NT2/D1 (cell line): ENCODE data around the gene RAD50.

Source experiments
- DNase-seq: peaks from one replicate; pipeline ENCODE4 v3.0.0-alpha.2; 2011; ENCODE audit warnings: low read depth, low spot score
- H3K27me3 ChIP-seq: 2 replicates; pipeline ENCODE4 v1.6.0; 2011; ENCODE audit warnings: mild to moderate bottlenecking; ENCODE audit not compliant: insufficient read length, insufficient read depth
- H3K36me3 ChIP-seq: 2 replicates; pipeline ENCODE4 v1.6.1; 2011; ENCODE audit warnings: mild to moderate bottlenecking, low read length, mixed read lengths; ENCODE audit not compliant: insufficient read depth, insufficient read length
- H3K4me1 ChIP-seq: 2 replicates; pipeline ENCODE4 v1.5.1; 2011; ENCODE audit not compliant: insufficient read depth, insufficient read length
- H3K4me3 ChIP-seq: 2 replicates; pipeline ENCODE4 v1.5.1; 2011; ENCODE audit warnings: low read depth; ENCODE audit not compliant: insufficient read length
- H3K9ac ChIP-seq: 2 replicates; pipeline ENCODE4 v1.6.0; 2011; ENCODE audit warnings: low read depth; ENCODE audit not compliant: insufficient read length
- H3K9me3 ChIP-seq: 2 replicates; pipeline ENCODE4 v1.5.1; 2011; ENCODE audit warnings: mild to moderate bottlenecking, low read length; ENCODE audit not compliant: insufficient read depth
- SUZ12 ChIP-seq: IDR thresholded peaks from 2 replicates; pipeline ENCODE4 v1.6.1; 2011; ENCODE audit not compliant: insufficient read length, insufficient read depth; ENCODE audit errors: extremely low read depth
- YY1 ChIP-seq: IDR thresholded peaks from 2 replicates; pipeline ENCODE4 v1.6.1; 2011; ENCODE audit not compliant: insufficient read length, insufficient read depth
- ZNF274 ChIP-seq: IDR thresholded peaks from 2 replicates; pipeline ENCODE4 v1.6.1; 2011; ENCODE audit warnings: mild to moderate bottlenecking, low read depth, low read length

Gene RAD50

GRCh38 chr5:132673939-132674630 is 117.3 kb downstream of the RAD50 start, which contains the start of gene IL4:
Gene IL4, plus strand, starts transcription at chr5:132673989. Its CDS starts 62 bp downstream, at chr5:132674051.
- H3K36me3 ChIP-seq = no peaks in the 10 kb centered on the region
- TF ChIP-seq ZNF274 (no peak), SUZ12 (no peak), YY1 (no peak)
- H3K4me1 ChIP-seq = peaks cover 8% of the 10 kb centered on the region
- no peaks in the 10 kb centered on the region for H3K27me3 ChIP-seq
- H3K9ac ChIP-seq = no peak within 1 kb of the TSS
- peaks cover 5% of the 10 kb centered on the region; the same call in 1 of the 2 replicates for H3K9me3 ChIP-seq
- no peak for DNase-seq
- H3K4me3 ChIP-seq = no peak within 1 kb of the TSS

- Histone ChIP-seq H3K4me1 (peaks cover 5% of the 10 kb centered on the region), H3K27me3 (no peaks in the 10 kb centered on the region), H3K9ac (no peak overlapping the region), H3K36me3 (no peaks in the 10 kb centered on the region), H3K4me3 (no peak overlapping the region), H3K9me3 (0 out of 2 replicates have a peak, but pooled peaks cover 5% of the 10 kb centered on the region)
- TF ChIP-seq YY1 (no peak), ZNF274 (no peak), SUZ12 (no peak)
- no peak for DNase-seq
Observed at GRCh38 chr5:132674671-132675506, 118.1 kb downstream of the RAD50 start.

- H3K27me3 ChIP-seq = no peaks in the 10 kb centered on the region
- TF ChIP-seq YY1 (no peak), ZNF274 (no peak), SUZ12 (no peak)
- DNase-seq = no peak
Observed at GRCh38 chr5:132675936-132676689, 119.3 kb downstream of the RAD50 start.

GRCh38 chr5:132677191-132677590 is 120.4 kb downstream of the RAD50 start:
- no peak for TF ChIP-seq YY1
- TF ChIP-seq ZNF274 = no peak
- TF ChIP-seq SUZ12 = no peak
- Histone ChIP-seq H3K9me3 (no peaks in the 10 kb centered on the region), H3K4me1 (no peaks in the 10 kb centered on the region), H3K27me3 (no peaks in the 10 kb centered on the region), H3K36me3 (no peaks in the 10 kb centered on the region), H3K9ac (no peak overlapping the region), H3K4me3 (no peak overlapping the region)
- no peak for DNase-seq

More at GRCh38 chr5:132675936-132676689, 119.3 kb downstream of the RAD50 start:
- Histone ChIP-seq H3K9ac (no peak overlapping the region), H3K4me1 (no peaks in the 10 kb centered on the region), H3K4me3 (no peak overlapping the region), H3K36me3 (no peaks in the 10 kb centered on the region), H3K9me3 (0 out of 2 replicates have a peak, but pooled peaks cover under 1% of the 10 kb centered on the region)

GRCh38 chr5:132677682-132678400 is 121.1 kb downstream of the RAD50 start:
- TF ChIP-seq SUZ12 = no peak
- TF ChIP-seq ZNF274 = no peak
- TF ChIP-seq YY1 = no peak
- H3K27me3 ChIP-seq = no peaks in the 10 kb centered on the region

GRCh38 chr5:132678735-132679134 is 122.0 kb downstream of the RAD50 start:
- Histone ChIP-seq H3K4me3 (no peak overlapping the region), H3K9ac (no peak overlapping the region), H3K4me1 (no peaks in the 10 kb centered on the region), H3K27me3 (no peaks in the 10 kb centered on the region), H3K9me3 (no peaks in the 10 kb centered on the region), H3K36me3 (no peaks in the 10 kb centered on the region)
- TF ChIP-seq SUZ12 = no peak
- no peak for TF ChIP-seq ZNF274
- no peak for TF ChIP-seq YY1
- no peak for DNase-seq

More at GRCh38 chr5:132677682-132678400, 121.1 kb downstream of the RAD50 start:
- H3K9me3 ChIP-seq = no peaks in the 10 kb centered on the region
- no peaks in the 10 kb centered on the region for H3K36me3 ChIP-seq
- no peaks in the 10 kb centered on the region for H3K4me1 ChIP-seq
- no peak overlapping the region for H3K9ac ChIP-seq
- no peak overlapping the region for H3K4me3 ChIP-seq
- DNase-seq = no peak
